KBM-7 (cell line): ENCODE data around the gene DCAF15.
"Not testable (repeated sequence)": the region's sequence is repeated elsewhere in the genome, so short reads cannot be mapped to it uniquely, and the experiment has no call there.

Experiments used
- DNase-seq: peaks from one replicate; pipeline ENCODE4 v3.0.0-alpha.2; 2015
- in situ Hi-C: fragments of 300-500 bp; cut with MboI; formaldehyde crosslinking; loops from 2 replicates; pipeline ENCODE4 v1.14.3; 2020; ENCODE audit warnings: low sequenced_read_pairs, low pct_unique_long_range_greater_than_20kb, mixed read lengths

The DCAF15 gene

GRCh38 chr19:13956365-13956744 lies 4.0 kb downstream of the DCAF15 start:
- DNase-seq = no peak
- in situ Hi-C loops = no loop called here

GRCh38 chr19:13957051-13957450 lies 4.7 kb downstream of the DCAF15 start:
- no peak for DNase-seq
- in situ Hi-C loops = no loop called here

DNA sequence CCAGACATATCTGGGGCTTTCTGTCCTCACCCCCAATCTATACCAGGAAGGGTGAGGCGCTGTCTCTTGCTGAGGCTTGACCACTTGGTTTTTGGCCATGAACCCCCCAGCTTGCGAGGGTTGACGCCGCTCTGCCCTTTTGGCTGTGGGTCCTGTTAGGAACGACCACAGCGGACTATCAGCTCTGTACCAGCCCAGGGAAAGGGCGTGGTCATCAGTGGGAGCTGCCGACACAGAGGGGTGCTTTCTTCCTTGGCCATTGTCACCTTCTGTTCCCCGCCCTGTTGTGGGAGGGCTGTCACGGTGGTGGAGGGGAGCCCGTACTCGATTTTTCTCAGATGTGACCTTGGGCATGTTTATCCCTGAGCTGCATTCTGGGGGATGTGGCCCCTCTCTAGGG lies 5.7 kb downstream of the DCAF15 start:
- in situ Hi-C loops = no loop called here
- DNase-seq = no peak

GRCh38 chr19:13959141-13959961 lies 7.0 kb downstream of the DCAF15 start:
- no peak for DNase-seq
- in situ Hi-C loops = no loop called here

- DNase-seq = peak; percentile 27
- in situ Hi-C loops = no loop called here
Observed at GRCh38 chr19:13959962-13960862, 7.9 kb downstream of the DCAF15 start.

GRCh38 chr19:13960863-13961784 lies 8.8 kb downstream of the DCAF15 start:
- in situ Hi-C loops = no loop called here
- DNase-seq = no peak

DNA sequence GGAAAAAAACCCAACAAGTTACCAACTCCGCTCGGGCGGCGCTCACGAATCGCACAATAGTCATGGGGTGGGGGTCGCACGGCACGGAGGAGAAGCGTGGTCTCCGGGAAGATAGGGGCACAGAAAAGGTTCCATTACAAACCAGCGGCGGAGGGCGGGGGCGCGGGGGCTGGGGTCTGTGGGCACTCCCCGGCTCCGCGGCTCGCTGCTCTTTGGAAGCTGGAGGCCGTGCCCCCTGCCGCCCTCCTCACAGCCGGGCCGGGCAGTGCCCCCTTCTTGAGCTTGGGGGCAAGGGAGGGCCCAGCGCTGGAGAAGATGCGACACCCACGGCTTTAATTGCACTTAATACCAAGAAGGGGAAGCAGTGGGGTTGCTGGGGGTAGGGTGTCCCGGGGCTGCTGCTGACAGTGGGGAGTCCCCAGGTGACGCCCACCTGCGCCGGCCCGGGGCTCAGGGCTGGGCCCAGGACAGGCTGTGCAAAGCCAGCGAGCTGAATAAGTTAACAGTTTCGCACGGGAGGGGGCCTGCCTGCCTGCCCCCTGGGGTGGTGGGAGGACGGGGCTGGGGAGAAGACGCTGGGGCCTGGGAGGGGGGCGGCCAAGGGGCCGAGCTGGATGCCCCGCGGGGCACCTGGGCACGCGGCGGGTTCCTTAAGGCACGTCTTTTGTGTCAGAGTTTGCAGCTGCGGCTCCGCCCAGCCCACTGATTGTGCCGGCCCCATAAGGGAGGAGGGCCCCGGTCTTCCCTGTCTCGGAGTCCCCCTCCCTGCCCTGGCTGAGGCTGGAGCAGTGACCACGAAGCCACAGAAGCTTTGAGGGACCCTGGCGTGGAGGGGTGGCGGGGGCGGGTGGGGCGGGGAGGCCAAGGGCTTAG lies 9.8 kb downstream of the DCAF15 start:
- in situ Hi-C loops = no loop called here
- no peak for DNase-seq

DNA sequence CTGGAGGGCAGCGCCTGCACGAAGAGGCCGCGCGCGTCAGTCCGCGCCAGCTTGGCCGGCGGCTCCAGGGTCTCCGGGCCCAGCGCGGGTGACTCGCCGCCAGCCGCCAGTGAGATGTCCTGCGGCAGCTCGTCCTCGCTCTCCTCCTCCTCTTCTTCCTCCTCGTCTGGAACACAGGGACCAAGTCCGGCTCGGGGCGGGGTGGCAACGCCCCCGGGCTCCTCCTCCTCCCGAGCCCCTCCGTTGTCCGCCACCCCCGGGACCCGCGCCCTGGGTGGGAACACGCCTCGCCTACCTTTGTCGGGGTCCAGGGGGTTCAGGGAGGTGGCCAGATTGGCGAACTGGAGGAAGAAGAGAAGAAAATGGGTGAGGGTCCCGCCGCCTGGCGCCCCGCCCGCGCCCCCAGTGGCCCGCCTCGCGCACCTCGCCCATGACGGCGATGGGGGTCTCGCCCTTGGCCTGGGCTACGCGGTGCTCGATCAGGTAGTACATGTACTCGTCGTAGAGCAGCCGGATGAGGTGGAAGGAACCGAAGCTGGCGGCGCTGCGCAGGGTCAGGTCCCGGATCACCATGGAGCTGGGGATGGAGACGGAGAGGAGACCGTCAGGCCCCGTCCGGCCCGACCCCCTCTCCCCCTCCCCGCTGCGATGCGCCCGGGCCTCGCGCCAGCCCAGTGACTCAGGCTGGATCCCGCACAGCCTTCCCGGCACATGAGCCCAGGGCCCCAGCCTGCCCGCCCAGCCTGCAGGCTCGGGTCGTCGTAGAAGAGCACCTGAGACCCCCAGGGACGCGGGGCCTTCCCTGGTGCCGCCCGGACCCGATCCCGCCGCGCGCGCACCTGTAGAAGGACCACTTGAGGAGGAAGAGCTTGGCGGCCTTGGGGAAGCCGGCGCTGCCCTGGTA lies 10.6 kb downstream of the DCAF15 start:
- no peak for DNase-seq
- in situ Hi-C loops = no loop called here

GRCh38 chr19:13963603-13964105 lies 11.3 kb downstream of the DCAF15 start:
- no peak for DNase-seq
- in situ Hi-C loops = no loop called here

- in situ Hi-C loops = no loop called here
- DNase-seq = no peak
Observed at GRCh38 chr19:13964776-13965175, 12.5 kb downstream of the DCAF15 start.

- DNase-seq = no peak
- in situ Hi-C loops = no loop called here
Observed at GRCh38 chr19:13965377-13965896, 13.1 kb downstream of the DCAF15 start.

GRCh38 chr19:13965926-13966683 lies 13.8 kb downstream of the DCAF15 start:
- DNase-seq = no peak
- in situ Hi-C loops = no loop called here

- in situ Hi-C loops = no loop called here
- DNase-seq = no peak
Observed at GRCh38 chr19:13966684-13967128, 14.4 kb downstream of the DCAF15 start.

GRCh38 chr19:13967206-13967605 lies 14.9 kb downstream of the DCAF15 start:
- DNase-seq, in situ Hi-C loops: not testable (repeated sequence)

DNA sequence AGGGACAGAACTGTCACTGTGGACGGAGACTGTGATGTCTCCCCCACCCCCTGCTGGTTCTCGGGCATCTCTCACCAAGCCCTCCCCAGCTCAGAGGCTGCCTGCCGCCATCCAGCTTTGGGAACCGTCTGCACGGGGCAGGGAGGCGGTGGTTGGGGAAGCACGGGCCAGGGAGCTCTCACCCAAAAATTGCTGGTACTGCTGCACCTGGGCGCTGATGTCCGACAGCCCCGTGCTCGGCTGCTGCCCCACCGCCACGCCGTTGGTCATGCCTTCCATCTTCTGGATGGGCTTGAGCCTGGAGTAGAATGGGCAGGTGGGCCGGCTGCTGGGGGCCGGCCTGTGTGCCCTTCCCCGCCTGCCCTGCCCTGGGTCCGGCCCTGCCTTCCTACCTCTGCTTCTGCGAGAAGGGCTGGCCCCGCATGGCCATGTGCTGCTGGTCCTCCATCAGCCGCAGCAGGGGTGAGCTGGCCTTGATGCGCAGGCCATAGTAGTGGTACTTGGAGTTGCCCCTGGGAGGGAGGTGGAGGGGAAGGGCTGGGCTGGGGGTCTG lies 16.1 kb downstream of the DCAF15 start:
- in situ Hi-C loops = no loop called here
- DNase-seq = no peak

- in situ Hi-C loops = no loop called here
- no peak for DNase-seq
Observed at GRCh38 chr19:13968999-13969398, 16.7 kb downstream of the DCAF15 start.
